Stimulated activated CD4-positive, alpha-beta T cell treated with anti-CD3 and anti-CD28 coated beads, Interleukin-4, amount 100 ng/mL, for 1 hour (primary cell): Measurements from ENCODE around the gene PPT1.

ENCODE experiments used
- DNase-seq: peaks from one replicate; pipeline ENCODE4 v3.0.0-alpha.2; 2020

The PPT1 gene

DNA sequence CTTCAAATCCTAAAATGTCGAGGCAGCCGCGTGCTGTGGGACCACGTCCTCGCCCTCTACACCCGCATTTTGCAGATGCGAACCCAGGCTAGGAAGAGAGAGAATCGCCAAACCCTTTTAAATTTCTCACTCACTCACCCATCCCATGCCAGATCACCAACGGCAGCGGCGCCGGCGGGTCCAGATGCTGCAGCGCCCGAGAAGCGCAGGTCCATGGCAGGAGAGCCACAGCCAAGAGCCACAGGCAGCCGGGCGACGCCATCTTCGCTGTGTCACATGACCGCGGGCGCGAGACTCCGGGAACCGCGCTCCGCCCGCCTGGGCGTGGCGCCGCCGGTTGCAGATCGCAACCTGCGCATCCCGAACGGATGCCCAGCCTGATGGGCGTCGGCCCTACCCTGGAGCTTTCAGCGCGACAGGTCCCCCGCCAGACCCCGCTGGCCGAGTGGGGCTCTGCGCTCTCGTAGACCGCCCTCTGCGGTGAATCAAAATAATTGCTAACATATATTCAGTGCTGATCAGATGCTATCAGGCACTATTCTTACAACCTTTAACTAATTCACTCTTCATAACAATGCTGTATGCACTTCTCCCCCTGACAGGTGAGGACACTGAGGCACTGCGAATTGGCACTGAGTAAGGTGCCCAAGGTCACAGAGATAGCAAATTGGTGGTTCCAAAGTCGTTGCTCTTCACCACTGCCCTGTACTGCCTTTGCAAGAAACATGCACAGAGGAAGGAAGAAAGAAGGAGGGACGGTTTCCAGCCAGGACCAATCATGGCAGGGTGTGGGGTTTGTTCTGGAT lies at the start of gene PPT1:
Gene PPT1 (minus strand): TSS at position 276 of the 806 bp plus-strand sequence. CDS start 14 bp downstream, at position 262.
- peak; percentile 75 for DNase-seq

DNA sequence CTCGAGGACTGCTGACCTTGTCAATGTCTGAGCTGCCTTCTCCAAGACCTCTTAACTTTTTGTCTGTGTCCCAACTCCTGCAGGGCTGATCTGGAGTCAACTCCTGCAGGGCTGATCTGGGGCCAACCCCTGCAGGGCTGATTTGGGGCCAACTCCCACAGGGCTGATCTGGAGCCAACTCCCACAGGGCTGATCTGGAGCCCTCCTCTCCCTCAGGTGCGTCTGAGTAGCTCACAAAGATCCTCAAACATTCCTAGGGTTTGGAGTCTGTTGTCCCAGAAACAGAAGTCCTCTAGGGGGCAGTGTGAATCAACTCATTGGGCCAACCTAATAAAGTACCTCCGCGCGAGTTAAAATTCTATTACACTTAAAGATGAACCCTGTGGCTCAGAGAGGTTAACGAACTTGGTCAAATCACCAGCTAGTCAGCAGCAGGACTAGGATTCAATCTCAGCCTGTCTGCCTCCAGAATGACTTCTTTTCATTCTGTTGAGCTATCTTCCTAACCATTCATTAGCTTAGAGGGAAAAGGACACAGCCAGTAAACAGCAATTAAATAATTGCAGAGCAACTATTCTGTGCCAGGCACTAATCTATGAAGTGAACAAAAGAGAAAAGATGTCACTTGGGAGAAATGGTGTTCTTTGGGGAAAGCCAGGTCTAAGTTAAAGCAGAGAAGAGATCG lies 47.0 kb upstream of the PPT1 start:
- DNase-seq, result peak; percentile 23

DNA sequence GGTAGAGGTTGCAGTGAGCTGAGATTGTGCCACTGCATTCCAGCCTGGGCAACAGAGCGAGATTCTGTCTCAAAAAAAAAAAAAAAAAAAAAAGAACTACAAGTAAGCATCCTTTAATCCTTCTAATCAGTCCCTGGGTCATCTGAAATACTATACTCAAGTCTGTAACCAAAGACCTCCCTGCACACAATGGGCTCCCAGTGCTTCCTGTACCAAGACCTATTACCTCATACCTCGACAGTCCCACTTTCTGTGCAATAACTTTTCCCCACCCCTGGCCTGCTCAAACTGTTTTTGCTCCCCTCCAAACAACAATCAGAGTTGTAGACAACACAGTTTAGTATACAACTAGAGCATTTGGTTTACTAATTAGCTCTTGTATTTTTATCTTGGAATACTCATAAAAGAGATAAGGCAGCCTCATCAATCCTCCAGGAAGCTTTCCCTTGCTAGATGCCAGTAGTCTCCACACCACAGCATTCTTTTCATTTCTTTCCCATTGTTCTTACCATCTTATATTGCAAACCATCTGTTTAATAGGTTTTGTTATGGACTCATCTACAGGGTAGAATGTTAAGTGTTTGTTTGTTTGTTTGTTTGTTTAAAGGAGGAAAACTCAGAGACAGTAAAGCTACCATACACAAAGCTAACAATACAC lies 45.0 kb upstream of the PPT1 start:
- no peak for DNase-seq

DNA sequence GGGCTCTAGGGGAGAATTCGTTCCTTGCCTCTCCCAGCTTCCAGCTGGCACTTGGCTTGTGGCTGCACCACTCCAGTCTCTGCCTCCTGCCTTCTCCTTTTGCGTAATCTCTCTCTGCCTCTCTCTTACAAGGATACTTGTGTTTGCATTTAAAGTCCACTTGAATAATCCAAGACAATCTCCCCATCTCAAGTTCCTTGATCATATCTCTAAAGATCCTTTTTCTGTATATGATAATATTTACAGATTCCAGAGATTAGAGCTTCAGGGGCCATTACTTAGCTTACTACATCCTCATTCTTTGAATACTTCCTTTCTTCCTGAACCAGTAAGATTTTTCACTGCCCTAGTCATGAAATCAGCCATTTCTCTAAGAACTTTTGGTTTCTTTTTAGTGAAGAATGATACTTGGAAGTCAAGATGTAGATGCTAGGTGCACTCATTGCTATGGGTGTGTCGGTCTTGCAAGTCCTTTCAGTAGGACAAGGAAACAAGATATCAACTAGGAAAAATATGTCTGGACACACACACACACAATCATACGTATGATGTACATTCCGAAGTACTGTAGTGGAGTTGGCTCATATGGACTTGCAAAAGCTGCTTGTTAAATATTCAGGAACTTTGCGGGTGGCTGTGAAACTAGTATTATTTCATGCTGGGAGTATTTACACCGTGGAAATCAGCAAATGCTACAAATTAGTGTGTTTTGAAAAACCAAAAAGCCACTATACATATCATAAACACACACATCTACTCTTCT lies 43.3 kb upstream of the PPT1 start:
- no peak for DNase-seq

DNA sequence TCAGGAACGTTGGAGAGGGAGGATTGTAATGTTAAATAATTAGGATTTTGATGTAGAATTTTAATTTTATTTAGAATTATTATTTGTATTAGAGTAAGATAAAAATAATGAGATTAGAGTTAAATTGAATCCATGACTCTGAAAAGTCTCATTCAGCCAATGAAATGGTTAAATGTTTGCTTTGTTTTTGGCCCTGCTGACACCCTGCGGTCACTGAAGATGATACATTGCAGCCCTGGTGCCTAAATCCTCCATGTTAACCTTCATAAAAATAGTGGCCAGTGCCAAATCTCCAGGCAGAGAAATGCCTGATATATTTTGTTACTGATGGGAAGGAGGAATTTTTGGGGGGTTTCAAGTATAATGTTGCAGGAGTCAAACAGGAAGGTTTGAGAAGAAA lies 36.8 kb upstream of the PPT1 start:
- no peak for DNase-seq

DNA sequence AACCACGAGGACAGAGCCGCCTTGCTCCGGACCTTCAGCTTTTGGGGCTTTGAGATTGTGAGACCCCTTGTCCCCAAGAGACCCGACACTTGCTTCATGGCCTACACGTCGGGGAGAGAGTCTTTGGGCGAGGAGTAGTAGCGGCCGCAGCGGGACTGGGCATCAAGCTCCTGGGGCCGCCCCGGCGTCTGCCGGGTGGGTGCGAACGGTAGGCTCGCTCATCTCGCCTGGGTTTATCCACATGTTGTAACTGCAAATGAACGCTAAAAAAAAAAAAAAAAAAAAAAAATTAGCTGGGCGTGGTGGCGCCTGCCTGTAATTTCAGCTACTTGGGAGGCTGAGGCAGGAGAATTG lies 36.2 kb upstream of the PPT1 start:
- DNase-seq, result no peak

DNA sequence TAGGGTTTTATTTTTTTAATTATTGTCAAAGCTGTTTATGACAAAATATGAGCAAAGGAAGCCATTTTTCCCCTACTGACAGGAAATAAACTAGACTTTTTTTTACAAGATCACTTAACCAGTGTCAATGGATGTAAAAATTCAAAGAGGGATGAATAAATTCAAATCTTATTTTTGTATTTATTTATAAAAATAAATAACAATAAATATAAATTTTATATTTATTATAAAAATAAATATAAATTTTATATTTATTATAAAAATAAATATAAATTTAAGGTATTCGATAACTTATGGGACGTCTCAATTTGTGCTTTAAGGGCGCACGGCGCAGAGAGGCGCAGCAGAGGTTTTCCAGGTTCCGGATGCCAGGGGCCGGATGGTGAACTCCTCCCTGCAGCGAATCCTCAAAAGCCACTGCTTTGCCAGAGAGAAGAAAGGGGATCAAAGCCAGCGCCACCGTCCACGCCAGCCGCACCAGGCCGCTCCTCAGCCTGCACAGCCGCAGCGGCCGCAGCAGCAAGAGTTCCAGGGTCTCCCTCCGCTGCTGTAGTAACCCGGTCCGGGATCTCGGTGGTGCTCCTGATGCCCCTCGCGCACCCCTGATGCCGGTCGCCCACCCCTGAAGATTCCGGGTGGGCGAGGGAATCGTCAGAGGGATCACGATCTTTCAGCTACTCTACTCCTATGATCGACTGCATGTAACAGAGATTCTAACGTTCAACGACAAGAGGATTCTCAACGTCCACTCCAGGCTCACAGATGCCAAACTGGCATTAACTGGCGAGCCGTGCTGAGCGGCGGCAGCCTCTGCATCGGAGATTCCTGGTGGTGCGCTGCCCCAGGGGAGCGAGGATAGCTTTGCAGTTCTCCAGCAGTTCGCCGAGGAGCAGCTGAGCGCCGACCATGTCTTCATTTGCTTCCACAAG lies 35.6 kb upstream of the PPT1 start:
- no peak for DNase-seq

DNA sequence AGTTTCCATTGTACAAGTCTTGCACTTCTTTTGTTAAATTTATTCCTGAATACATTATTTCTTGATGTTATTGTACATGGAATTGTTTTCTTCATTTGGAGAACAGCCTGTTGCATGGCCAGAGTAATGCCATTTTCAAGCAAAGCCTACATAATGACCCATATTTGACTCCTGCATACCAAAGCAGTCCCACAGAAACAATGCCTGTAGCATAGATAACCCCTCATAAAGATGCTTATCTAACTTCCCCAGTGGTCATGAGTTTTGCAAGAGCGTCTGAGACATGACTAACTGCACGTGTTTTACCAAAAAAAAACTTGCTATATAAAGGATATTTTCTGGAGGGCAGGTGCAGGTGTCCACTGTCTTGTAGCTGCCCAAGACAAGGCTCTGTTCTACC lies 33.8 kb upstream of the PPT1 start:
- DNase-seq, result no peak

DNA sequence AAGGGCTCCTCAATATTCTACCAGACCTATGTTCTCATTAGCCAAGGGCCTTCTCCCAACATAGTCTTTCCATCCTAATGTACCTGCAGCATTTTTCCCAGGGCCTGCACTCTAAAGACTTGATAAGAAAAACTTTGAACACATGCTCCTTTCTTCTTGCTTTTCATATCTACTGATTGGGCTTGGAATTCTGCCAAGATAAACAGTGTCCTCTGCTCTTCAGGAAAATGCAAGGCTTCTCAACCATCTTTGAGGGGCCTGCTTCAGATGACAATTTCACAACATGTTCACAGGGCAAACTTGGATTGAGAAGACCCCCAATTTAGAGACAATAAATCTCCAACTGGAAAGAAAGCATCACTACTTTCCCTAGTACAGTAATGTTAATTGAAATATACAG lies 25.8 kb upstream of the PPT1 start:
- DNase-seq, result no peak

DNA sequence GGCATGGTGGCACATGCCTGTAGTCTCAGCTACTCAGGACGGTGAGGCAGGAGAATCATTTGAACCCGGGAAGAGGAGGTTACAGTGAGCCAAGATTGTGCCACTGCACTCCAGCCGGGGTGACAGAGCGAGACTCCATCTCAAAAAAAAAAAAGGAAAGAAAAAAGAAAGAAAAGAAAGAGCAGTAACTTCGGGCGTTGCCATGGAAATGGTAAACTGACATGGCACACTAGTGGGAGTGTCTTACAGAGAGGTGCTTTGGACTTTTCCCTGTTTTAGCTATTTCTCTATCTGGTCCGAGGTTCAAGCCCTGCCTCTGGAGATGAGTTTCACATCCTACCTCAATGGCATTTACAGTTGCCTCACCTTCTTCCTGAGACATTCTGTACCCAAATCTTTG lies 23.1 kb upstream of the PPT1 start:
- no peak for DNase-seq

DNA sequence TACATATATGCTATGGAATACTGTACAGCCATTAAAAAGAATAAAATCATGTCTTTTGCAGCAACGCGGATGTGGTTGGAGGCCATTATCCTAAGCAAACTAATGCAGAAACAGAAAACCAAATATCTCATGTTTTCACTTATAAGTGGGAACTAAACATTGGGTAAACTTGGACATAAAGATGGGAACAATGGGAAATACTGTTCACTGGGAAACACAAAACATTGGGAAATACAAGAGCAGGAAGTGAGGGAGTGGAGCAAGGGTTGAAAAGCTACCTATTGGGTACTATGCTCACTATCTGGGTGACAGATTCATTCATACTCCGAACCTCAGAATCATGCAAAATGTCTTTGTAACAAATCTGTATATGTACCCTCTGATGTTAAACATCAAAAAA lies 17.3 kb upstream of the PPT1 start:
- DNase-seq, result no peak

DNA sequence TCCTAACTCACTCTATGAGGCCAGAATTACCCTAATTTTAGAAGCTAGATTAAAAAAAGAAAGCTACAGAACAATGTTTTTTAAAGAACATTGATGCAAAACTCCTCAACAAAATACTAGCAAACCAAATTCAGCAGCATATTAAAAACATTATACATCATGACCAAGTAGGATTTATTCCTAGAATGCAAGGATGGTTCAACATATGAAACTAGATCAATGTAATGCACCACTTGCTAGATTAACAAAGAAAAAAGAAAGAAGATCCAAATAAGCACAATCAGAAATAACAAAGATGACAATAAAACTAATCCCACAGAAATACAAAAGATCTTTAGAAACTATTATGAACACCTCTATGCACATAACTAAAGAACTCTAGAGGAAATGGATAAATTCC lies 13.3 kb upstream of the PPT1 start:
- DNase-seq, result no peak

DNA sequence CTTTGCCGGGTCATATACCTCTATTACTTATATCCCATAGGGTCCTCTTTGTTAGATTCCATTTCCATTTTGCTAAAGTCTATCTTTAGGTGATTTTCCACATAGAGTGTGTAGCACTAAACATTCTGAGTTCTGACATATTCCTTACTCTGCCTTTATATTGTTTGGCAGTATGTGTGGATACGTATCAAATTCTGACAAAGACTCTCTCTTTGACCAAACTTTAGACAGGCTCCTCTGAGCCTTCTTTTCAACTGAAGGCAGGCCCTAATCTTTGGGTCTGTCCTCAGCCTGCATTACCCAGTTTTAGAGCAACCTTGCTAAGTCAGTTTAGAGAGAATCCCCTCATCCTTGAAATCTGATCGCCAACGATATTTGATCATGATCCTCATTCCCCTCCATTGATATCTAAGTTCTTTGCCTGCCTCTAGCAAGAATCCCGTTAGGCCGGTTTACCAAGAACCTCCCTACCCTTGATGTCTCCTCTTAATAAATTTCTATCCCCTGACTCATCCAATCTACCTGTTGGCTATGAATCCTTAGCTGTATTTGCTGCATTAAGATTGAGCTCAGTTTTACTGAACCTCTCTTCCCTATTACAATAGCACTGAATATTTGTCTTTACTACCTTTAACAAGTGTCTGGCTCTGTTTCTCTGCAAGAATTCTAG lies 10.4 kb upstream of the PPT1 start:
- no peak for DNase-seq

DNA sequence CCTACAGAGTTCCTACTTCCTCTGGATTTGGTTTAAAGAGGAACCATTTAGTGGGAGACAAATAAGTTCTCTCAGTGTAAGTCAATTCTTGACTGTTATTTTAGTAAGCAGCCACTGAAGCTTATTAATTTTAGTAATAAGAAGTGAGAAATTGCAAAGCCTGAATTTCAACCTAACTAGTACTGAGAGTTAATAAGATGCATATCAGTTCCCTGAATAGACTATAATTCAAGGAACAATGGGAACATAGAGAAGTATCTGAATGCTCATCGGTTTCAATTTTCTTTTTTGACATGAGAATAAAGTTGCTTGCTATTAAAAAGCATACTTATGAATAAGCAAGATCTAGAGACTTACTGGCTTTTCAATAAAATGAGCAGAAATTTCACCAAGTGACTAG lies 8.0 kb upstream of the PPT1 start:
- no peak for DNase-seq

DNA sequence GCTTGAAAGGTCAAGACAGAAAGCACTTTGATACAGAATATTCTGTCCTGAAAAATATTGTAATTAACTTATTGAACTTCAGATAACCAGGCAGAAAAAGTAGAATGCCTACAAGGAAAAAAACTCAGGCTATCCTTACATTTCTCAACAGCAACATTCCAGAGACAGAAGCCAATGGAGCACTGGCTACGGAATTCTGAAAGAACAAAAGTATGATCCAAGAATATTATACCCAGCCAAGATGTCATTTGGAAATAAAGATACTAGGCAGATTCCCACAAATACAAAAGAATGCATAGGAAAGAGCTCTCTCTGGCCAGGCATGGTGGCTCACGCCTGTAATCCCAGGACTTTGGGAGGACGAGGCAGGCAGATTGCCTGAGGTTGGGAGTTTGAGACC lies 5.8 kb upstream of the PPT1 start:
- no peak for DNase-seq

DNA sequence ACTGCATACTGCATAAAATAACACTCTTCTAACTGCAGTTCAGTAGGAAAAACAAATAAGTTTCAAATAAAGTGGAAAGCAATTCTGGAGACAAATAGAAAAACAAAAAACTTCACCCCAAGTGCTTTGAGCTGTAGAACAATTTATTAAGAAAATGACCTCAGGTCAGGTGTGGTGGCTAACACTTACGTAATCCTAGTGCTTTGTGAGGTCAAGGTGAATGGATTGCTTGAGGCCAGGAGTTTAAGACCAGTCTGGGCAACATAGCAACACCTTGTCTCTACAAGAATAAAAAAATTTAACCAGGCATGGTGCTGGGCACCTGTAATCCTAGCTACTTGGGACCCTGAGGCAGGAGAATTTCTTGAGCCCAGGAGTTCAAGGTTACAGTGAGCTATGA lies 5.0 kb upstream of the PPT1 start:
- no peak for DNase-seq

DNA sequence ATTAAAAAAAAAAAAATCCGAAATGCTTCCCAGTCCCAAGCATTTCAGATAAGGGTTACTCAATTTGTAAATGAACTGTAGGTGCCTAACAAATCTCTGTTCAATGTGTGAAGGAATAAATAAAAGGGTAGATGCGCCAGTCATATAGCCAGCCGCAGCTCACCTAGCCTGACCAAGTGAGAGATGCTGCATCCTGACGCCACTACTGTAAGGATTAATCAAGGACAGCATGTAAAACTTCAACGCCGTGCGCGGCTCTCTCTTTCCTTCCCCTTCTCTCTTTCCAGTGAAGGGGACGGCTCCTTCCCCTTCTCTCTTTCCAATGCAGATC lies 441 bp downstream of the PPT1 start:
- DNase-seq, result no peak

DNA sequence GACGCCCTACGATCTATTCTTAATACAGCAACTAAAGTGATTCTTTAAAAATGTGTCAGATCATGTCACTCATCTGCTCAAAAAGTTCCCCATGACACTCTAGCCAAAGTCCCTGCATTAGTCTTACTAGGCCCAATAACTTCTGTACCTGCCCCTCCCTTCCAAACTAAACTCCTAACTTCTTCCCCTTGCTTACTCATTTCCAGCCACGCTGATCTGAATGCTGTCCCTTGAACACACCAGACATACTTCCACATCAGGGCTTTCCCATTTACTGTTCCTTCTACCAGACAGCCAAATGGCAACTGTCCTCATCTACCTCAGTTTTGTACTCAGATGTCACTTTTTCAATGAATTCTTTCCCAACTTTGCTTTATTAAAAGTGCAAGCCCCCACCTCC lies 1.2 kb downstream of the PPT1 start:
- DNase-seq, result no peak

DNA sequence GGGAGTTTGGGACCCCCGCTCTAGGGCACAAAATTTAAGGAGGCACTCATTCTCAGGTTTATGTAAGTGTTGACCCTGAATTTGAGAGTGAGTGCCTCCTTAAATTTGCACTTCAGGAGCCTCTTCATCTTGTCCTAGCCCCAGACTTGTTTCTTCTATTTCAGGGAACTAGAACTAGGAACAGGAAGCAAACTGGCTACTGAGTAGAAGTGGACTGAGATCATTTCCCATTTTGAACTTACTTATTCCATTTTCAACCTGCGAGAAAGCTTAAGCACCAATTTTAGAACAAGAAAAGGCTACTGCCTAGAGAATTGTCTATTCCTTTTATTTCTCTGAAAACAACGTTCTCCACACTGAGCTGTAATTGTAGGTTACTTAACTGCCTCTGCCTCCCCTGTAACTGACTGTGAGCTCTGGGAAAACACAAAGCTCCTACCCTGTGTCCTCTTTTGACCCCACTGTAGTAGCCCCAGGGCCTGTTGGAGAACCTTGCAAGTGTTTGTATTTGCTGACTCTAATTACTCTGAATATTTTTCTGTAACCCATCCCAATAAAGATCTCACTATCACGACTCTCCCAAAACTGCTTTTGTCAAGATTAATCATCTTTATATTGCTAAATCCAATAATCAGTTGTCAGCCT lies 2.5 kb downstream of the PPT1 start:
- DNase-seq, result no peak

DNA sequence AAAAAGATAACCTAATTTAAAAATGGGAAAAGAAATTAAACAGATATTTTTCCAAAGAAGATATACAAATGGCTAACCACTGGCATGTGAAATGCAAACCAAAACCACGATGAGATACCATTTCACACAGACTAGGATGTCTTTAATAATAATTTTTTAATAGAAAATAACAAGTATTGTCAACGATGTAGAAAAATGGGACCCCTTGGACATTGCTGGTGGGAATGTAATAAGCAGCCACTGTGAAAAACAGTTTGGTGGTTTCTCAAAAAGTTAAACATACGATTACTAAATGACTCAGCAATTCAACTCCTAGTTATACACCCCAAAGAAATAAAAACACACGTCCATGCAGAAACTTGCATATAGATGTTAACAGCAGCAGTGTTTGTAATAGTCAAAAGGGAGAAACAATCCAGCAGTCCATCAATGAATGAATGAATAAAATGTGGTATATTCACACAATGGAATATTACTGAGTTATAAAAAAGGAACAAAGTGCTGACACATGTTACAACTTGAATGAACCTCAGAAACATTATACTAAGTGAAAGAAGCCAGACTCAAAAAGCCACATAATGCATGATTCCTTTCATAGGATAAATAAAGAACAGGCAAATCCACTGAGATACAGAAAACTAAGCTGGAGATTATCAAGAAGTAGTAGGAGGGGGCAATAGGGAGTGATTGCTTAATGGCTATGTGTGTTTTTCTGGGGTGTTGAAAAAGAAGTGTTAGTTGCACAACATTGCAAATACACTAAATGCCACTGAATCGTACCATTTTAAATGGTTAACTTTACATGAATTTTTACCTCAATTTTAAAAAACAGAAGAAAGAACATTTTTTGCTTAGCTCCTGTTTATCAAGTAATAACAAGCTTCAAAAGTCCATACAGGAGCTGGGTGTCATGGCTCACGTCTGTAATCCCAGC lies 4.1 kb downstream of the PPT1 start:
- no peak for DNase-seq
